ENCODE measurements around the gene AKR1A1.

GRCh38 chr1:45541193-45541592, 9.4 kb upstream of the AKR1A1 start:
- TF ChIP-seq EP300 (IDR thresholded peaks at IDR 0.05) (no peak), CTCF (IDR thresholded peaks at IDR 0.05) (no peak)

All from esophagus muscularis mucosa (tissue), 3 donors.